Breast epithelium (tissue), 4 donors: Measurements from ENCODE around the gene RTCB. TPM values are rescaled to one million over a fixed set of nuclear protein-coding genes. Genes with fewer than 3 reads are reported as not detected.

Source experiments
- DNase-seq, 2 donors: peaks; one replicate each; pipeline ENCODE4 v3.0.0-alpha.2; 2019; ENCODE audit warnings: low spot score in 2 of 2
- H3K27ac ChIP-seq, 2 donors: fragments of 200-600 bp; sonication (generic) in 1 of 2; one replicate each; pipeline ENCODE4 v1.5.1; 2016 to 2019; ENCODE audit warnings: mild to moderate bottlenecking in 1 of 2
- H3K27me3 ChIP-seq, 2 donors: fragments of 200-600 bp; sonication (generic) in 1 of 2; one replicate each; pipeline versions ENCODE4 v1.5.1 to v1.6.0; 2017 to 2019; ENCODE audit warnings: control low read depth in 1 of 2, mild to moderate bottlenecking in 1 of 2
- H3K36me3 ChIP-seq: fragments of 200-600 bp; one replicate; pipeline ENCODE4 v1.5.1; 2019
- H3K4me1 ChIP-seq, 2 donors: fragments of 200-600 bp; sonication (generic); one replicate each; pipeline ENCODE4 v1.5.1; 2016 to 2019; ENCODE audit warnings: control low read depth in 1 of 2
- H3K4me3 ChIP-seq, 3 donors: fragments of 200-600 bp; sonication (generic); 1 replicate in 2 of 3; 2 replicates in 1 of 3; pipeline ENCODE4 v1.5.1; 2016 to 2019; ENCODE audit warnings: mild to moderate bottlenecking in 3 of 3, moderate library complexity in 2 of 3
- H3K9me3 ChIP-seq, 2 donors: fragments of 200-600 bp; sonication (generic) in 1 of 2; one replicate each; pipeline ENCODE4 v1.5.1; 2016 to 2019; ENCODE audit warnings: control low read depth in 1 of 2
- CTCF ChIP-seq, 3 donors: fragments of 450-650 bp; IDR thresholded peaks; one replicate each; pipeline ENCODE4 v1.5.1; 2016 to 2017; ENCODE audit warnings: antibody characterized with exemption in 3 of 3, mild to moderate bottlenecking in 3 of 3, moderate library complexity in 3 of 3
- POLR2A ChIP-seq: fragments of 450-650 bp; IDR thresholded peaks from one replicate; pipeline ENCODE4 v1.6.1; 2016; ENCODE audit warnings: antibody characterized with exemption, mild to moderate bottlenecking, moderate library complexity
- POLR2AphosphoS5 ChIP-seq, 3 donors: sonication (generic); formaldehyde crosslinking; IDR thresholded peaks; one replicate each; pipeline ENCODE4 v1.6.1; 2017; ENCODE audit warnings: antibody characterized with exemption in 3 of 3
- intact Hi-C: fragments of 100-400 bp; cut with DNase I; formaldehyde crosslinking; loops from one replicate; pipeline ENCODE4 v1.15.1; 2023; ENCODE audit warnings: low total_unique reads
- total RNA-seq, 3 donors: library from RNA; depleted of rRNA; stranded (reverse); fragments of >200 nt; gene quantifications; one replicate each; pipeline ENCODE4 v1.1.0, GENCODE V29; 2016

Gene RTCB
- total RNA-seq, 3 donors from 2014 or later, result 75.4 to 84.6 (median 76.6) TPM

GRCh38 chr22:32430352-32430751 lies 18.3 kb upstream of the RTCB start:
- H3K27me3 ChIP-seq, result no peaks in the 10 kb centered on the region
- H3K27ac ChIP-seq, result no peak overlapping the region
- H3K4me1 ChIP-seq, result no peaks in the 10 kb centered on the region
- intact Hi-C loops, result no loop called here
- DNase-seq, result no peak
- H3K36me3 ChIP-seq, result no peaks in the 10 kb centered on the region
- no peak overlapping the region for H3K4me3 ChIP-seq
- TF ChIP-seq CTCF (IDR thresholded peaks at IDR 0.05) (no peak), POLR2A (no peak), POLR2AphosphoS5 (IDR thresholded peaks at IDR 0.05) (no peak)
- no peaks in the 10 kb centered on the region for H3K9me3 ChIP-seq

GRCh38 chr22:32426881-32427280 lies 14.8 kb upstream of the RTCB start:
- Histone ChIP-seq H3K27me3 (no peaks in the 10 kb centered on the region), H3K4me1 (no peaks in the 10 kb centered on the region), H3K27ac (no peak overlapping the region), H3K9me3 (no peaks in the 10 kb centered on the region), H3K36me3 (no peaks in the 10 kb centered on the region), H3K4me3 (no peak overlapping the region)
- DNase-seq, result no peak
- intact Hi-C loops, result no loop called here
- TF ChIP-seq POLR2A, result no peak
- no peak for TF ChIP-seq CTCF (IDR thresholded peaks at IDR 0.05)
- TF ChIP-seq POLR2AphosphoS5 (IDR thresholded peaks at IDR 0.05), result no peak

GRCh38 chr22:32423664-32424063 lies 11.6 kb upstream of the RTCB start:
- H3K4me1 ChIP-seq, result no peaks in the 10 kb centered on the region
- H3K9me3 ChIP-seq, result no peaks in the 10 kb centered on the region
- no peak for DNase-seq
- H3K4me3 ChIP-seq, result no peak overlapping the region
- no peak overlapping the region for H3K27ac ChIP-seq
- TF ChIP-seq POLR2A (no peak), POLR2AphosphoS5 (IDR thresholded peaks at IDR 0.05) (no peak), CTCF (IDR thresholded peaks at IDR 0.05) (no peak)
- intact Hi-C loops, result no loop called here
- H3K36me3 ChIP-seq, result no peaks in the 10 kb centered on the region
- no peaks in the 10 kb centered on the region for H3K27me3 ChIP-seq

GRCh38 chr22:32422062-32422461 lies 10.0 kb upstream of the RTCB start:
- H3K36me3 ChIP-seq, result no peaks in the 10 kb centered on the region
- H3K27ac ChIP-seq, result no peak overlapping the region
- no peaks in the 10 kb centered on the region for H3K9me3 ChIP-seq
- DNase-seq, result no peak
- H3K4me3 ChIP-seq, result no peak overlapping the region
- no peaks in the 10 kb centered on the region for H3K4me1 ChIP-seq
- no peaks in the 10 kb centered on the region for H3K27me3 ChIP-seq
- TF ChIP-seq CTCF (IDR thresholded peaks at IDR 0.05) (no peak), POLR2A (no peak), POLR2AphosphoS5 (IDR thresholded peaks at IDR 0.05) (no peak)
- intact Hi-C loops, result no loop called here

- intact Hi-C loops, result no loop called here
Measured at GRCh38 chr22:32421484-32421883, 9.4 kb upstream of the RTCB start.

More at GRCh38 chr22:32421484-32421883, 9.4 kb upstream of the RTCB start:
- H3K4me1 ChIP-seq, result no peaks in the 10 kb centered on the region
- no peak for DNase-seq
- H3K9me3 ChIP-seq, result no peaks in the 10 kb centered on the region
- H3K36me3 ChIP-seq, result no peaks in the 10 kb centered on the region
- TF ChIP-seq POLR2A (no peak), POLR2AphosphoS5 (IDR thresholded peaks at IDR 0.05) (no peak), CTCF (IDR thresholded peaks at IDR 0.05) (no peak)
- no peak overlapping the region for H3K27ac ChIP-seq
- no peak overlapping the region for H3K4me3 ChIP-seq
- no peaks in the 10 kb centered on the region for H3K27me3 ChIP-seq
